Suprapubic skin (tissue), 4 donors: ENCODE results near the gene WFIKKN1. TPM values are rescaled to one million over a fixed set of nuclear protein-coding genes. Genes with fewer than 3 reads are reported as not detected.
A peak's percentile ranks its signal among the peaks of the same experiment; 100 is the strongest.

ENCODE experiments used
- DNase-seq, 2 donors: peaks; one replicate each; pipeline ENCODE4 v3.0.0-alpha.2; 2019; ENCODE audit warnings: low spot score in 2 of 2
- H3K27ac ChIP-seq: fragments of 200-600 bp; sonication (generic); one replicate; pipeline ENCODE4 v1.5.1; 2019
- H3K27me3 ChIP-seq: fragments of 200-600 bp; sonication (generic); one replicate; pipeline ENCODE4 v1.5.1; 2019
- H3K36me3 ChIP-seq: fragments of 200-600 bp; sonication (generic); one replicate; pipeline ENCODE4 v1.5.1; 2019
- H3K4me1 ChIP-seq: fragments of 200-600 bp; sonication (generic); one replicate; pipeline ENCODE4 v1.5.1; 2019
- H3K4me3 ChIP-seq: fragments of 200-600 bp; sonication (generic); one replicate; pipeline ENCODE4 v1.5.1; 2019; ENCODE audit warnings: mild to moderate bottlenecking
- H3K9me3 ChIP-seq: fragments of 200-600 bp; sonication (generic); one replicate; pipeline ENCODE4 v1.5.1; 2019
- CTCF ChIP-seq, 2 donors: fragments of 200-600 bp in 1 of 2; fragments of 450-650 bp in 1 of 2; sonication (generic) in 1 of 2; IDR thresholded peaks; one replicate each; pipeline ENCODE4 v1.5.1; 2016 to 2019; ENCODE audit warnings: antibody characterized with exemption in 2 of 2, mild to moderate bottlenecking in 1 of 2, moderate library complexity in 1 of 2
- EP300 ChIP-seq: sonication (generic); formaldehyde crosslinking; IDR thresholded peaks from one replicate; pipeline ENCODE4 v1.6.1; 2017; ENCODE audit warnings: antibody characterized with exemption
- POLR2A ChIP-seq, 2 donors: fragments of 450-650 bp; IDR thresholded peaks; one replicate each; pipeline ENCODE4 v1.6.1; 2017; ENCODE audit warnings: antibody characterized with exemption in 2 of 2, mild to moderate bottlenecking in 2 of 2, moderate library complexity in 2 of 2
- POLR2AphosphoS5 ChIP-seq, 3 donors: sonication (generic); formaldehyde crosslinking; IDR thresholded peaks; one replicate each; pipeline ENCODE4 v1.6.1; 2017; ENCODE audit warnings: antibody characterized with exemption in 3 of 3
- WGBS: methylation state at CpG from one replicate; pipeline ENCODE4 v1.1.5; 2018; 5-methylcytosine and 5-hydroxymethylcytosine counted together
- total RNA-seq, 4 donors: library from RNA; depleted of rRNA; stranded (reverse); fragments of >200 nt; gene quantifications; one replicate each; pipeline ENCODE4 v1.1.0, GENCODE V29; 2016

Gene WFIKKN1
- total RNA-seq, 4 donors from 2014 or later, result 1.2 to 12.6 (median 4.6) TPM

GRCh38 chr16:632486-633335, 1.9 kb downstream of the WFIKKN1 start:
- H3K4me3 ChIP-seq, result no peak overlapping the region
- no peaks in the 10 kb centered on the region for H3K9me3 ChIP-seq
- 91% methylated on average over 17 of the region's 67 CpGs for WGBS
- no peak overlapping the region for H3K27ac ChIP-seq
- no peak for TF ChIP-seq CTCF (IDR thresholded peaks at IDR 0.05)
- TF ChIP-seq POLR2AphosphoS5 (IDR thresholded peaks at IDR 0.05), result no peak
- no peak for TF ChIP-seq POLR2A (IDR thresholded peaks at IDR 0.05)
- no peak for TF ChIP-seq EP300
- DNase-seq, result no peak
- peaks cover 32% of the 10 kb centered on the region for H3K36me3 ChIP-seq
- no peaks in the 10 kb centered on the region for H3K27me3 ChIP-seq
- H3K4me1 ChIP-seq, result peaks cover 43% of the 10 kb centered on the region

GRCh38 chr16:633336-634050, 2.7 kb downstream of the WFIKKN1 start:
- peaks cover 43% of the 10 kb centered on the region for H3K4me1 ChIP-seq
- DNase-seq, result no peak
- H3K4me3 ChIP-seq, result no peak overlapping the region
- TF ChIP-seq POLR2AphosphoS5 (IDR thresholded peaks at IDR 0.05) (no peak), EP300 (no peak), POLR2A (IDR thresholded peaks at IDR 0.05) (no peak), CTCF (IDR thresholded peaks at IDR 0.05) (no peak)
- H3K9me3 ChIP-seq, result no peaks in the 10 kb centered on the region
- WGBS, result 94% methylated on average over 42 of the region's 74 CpGs
- peaks cover 24% of the 10 kb centered on the region for H3K36me3 ChIP-seq
- H3K27ac ChIP-seq, result no peak overlapping the region
- no peaks in the 10 kb centered on the region for H3K27me3 ChIP-seq

- TF ChIP-seq POLR2AphosphoS5 (IDR thresholded peaks at IDR 0.05) (no peak), CTCF (IDR thresholded peaks at IDR 0.05) (no peak), EP300 (no peak), POLR2A (IDR thresholded peaks at IDR 0.05) (no peak)
- no peak overlapping the region for H3K4me3 ChIP-seq
- H3K27ac ChIP-seq, result no peak overlapping the region
- DNase-seq, result no peak
- H3K9me3 ChIP-seq, result no peaks in the 10 kb centered on the region
- H3K27me3 ChIP-seq, result no peaks in the 10 kb centered on the region
- peaks cover 19% of the 10 kb centered on the region for H3K36me3 ChIP-seq
- WGBS, result 91% methylated on average over 15 of the region's 22 CpGs
- H3K4me1 ChIP-seq, result peaks cover 43% of the 10 kb centered on the region
Observed at GRCh38 chr16:634051-634670, 3.4 kb downstream of the WFIKKN1 start.

- no peaks in the 10 kb centered on the region for H3K9me3 ChIP-seq
- peaks cover 18% of the 10 kb centered on the region for H3K36me3 ChIP-seq
- peak overlapping the region; percentile 95 for H3K4me3 ChIP-seq
- peaks cover 35% of the 10 kb centered on the region for H3K4me1 ChIP-seq
- no peak for DNase-seq
- H3K27me3 ChIP-seq, result no peaks in the 10 kb centered on the region
- 68% methylated on average over 6 of the region's 7 CpGs for WGBS
- H3K27ac ChIP-seq, result no peak overlapping the region
- TF ChIP-seq POLR2A (IDR thresholded peaks at IDR 0.05), result no peak
- TF ChIP-seq EP300, result no peak
- TF ChIP-seq CTCF (IDR thresholded peaks at IDR 0.05), result no peak
- TF ChIP-seq POLR2AphosphoS5 (IDR thresholded peaks at IDR 0.05), result no peak
Observed at GRCh38 chr16:634996-635395, 4.2 kb downstream of the WFIKKN1 start.
